GM10266 (cell line): Measurements from ENCODE around the gene FLRT1.

Source experiments
- DNase-seq: peaks from one replicate; pipeline ENCODE4 v3.0.0; 2012; ENCODE audit errors: extremely low spot score
- TF ChIP-seq, protein P1 (sequence below): IDR thresholded peaks from 2 replicates; pipeline ENCODE4 v1.5.1; 2012; ENCODE audit warnings: mild to moderate bottlenecking, low read depth; ENCODE audit not compliant: control insufficient read depth, insufficient read depth; ENCODE audit errors: missing control alignments

The FLRT1 gene

DNA sequence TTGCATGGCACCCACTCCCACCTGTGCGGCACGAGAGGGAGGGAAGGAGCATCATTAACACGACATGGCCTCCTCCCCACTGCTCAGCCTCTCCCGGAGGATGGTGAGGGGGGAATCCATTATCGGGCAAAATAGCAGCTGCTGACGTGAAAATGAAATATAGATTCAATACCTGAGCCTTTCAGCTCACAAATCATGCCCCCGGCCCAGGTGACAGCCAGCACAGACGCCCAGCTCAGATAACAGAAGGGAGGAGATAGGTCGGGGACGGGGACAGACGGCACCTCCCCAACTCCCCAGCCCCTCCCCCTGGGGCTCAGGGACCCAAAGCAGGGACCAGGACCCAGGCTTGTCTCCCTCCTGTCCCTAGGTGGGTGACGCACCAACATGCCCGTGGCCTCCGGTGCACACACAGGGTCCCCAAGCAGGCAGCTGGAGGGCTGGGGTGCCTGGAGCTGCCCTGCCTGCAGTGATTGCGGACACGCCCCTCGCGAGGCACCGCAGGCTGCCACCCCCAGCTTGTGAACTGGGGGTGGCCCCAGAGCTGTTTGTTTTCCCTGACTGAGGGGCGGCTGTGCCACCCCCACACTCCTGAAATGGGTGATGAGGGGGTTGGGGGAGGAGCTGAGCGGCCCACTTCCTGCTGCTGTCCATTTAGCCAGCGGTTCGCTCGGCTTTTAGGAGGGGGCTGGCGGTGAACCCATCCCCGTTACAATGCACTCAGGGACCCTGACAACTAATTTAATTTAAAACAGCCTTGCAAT lies 31.7 kb downstream of the FLRT1 start:
- no peak for DNase-seq
- TF ChIP-seq, protein P1, sequence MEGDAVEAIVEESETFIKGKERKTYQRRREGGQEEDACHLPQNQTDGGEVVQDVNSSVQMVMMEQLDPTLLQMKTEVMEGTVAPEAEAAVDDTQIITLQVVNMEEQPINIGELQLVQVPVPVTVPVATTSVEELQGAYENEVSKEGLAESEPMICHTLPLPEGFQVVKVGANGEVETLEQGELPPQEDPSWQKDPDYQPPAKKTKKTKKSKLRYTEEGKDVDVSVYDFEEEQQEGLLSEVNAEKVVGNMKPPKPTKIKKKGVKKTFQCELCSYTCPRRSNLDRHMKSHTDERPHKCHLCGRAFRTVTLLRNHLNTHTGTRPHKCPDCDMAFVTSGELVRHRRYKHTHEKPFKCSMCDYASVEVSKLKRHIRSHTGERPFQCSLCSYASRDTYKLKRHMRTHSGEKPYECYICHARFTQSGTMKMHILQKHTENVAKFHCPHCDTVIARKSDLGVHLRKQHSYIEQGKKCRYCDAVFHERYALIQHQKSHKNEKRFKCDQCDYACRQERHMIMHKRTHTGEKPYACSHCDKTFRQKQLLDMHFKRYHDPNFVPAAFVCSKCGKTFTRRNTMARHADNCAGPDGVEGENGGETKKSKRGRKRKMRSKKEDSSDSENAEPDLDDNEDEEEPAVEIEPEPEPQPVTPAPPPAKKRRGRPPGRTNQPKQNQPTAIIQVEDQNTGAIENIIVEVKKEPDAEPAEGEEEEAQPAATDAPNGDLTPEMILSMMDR = no peak

DNA sequence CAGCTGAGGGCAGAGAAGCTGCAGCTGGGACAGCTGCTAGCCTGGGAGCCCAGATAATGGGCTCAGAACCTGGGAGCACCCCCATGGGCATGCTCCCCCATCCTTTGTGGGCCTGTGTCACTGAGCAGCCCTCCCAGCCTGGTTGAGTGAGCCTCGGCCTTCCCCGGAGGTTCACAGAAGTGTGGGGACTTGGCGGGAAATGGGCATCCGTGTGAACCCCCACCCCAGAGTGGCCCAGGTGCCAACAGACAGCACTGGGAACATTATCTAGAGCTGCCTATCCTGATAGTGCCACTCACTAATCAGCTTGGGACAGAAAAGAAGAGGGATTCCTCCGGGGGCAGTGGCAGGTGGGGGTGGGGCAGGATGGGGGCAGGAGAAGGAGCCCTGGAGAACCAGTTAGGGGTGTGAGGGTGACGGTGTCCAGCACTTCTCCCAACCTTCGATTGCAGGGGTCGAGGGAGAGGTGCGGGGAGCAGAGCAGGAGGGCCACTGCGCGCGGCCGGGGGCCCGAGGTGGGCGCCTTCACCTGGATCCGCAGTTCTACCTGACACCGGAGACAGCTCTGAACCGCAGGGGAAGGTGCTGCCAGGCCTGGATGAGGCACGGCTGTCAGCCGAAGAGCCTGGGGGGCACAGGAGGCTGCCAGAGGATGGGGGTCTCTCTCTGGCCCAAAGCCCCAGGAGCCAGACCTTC lies 33.1 kb downstream of the FLRT1 start:
- TF ChIP-seq, protein P1 = no peak
- DNase-seq = no peak

DNA sequence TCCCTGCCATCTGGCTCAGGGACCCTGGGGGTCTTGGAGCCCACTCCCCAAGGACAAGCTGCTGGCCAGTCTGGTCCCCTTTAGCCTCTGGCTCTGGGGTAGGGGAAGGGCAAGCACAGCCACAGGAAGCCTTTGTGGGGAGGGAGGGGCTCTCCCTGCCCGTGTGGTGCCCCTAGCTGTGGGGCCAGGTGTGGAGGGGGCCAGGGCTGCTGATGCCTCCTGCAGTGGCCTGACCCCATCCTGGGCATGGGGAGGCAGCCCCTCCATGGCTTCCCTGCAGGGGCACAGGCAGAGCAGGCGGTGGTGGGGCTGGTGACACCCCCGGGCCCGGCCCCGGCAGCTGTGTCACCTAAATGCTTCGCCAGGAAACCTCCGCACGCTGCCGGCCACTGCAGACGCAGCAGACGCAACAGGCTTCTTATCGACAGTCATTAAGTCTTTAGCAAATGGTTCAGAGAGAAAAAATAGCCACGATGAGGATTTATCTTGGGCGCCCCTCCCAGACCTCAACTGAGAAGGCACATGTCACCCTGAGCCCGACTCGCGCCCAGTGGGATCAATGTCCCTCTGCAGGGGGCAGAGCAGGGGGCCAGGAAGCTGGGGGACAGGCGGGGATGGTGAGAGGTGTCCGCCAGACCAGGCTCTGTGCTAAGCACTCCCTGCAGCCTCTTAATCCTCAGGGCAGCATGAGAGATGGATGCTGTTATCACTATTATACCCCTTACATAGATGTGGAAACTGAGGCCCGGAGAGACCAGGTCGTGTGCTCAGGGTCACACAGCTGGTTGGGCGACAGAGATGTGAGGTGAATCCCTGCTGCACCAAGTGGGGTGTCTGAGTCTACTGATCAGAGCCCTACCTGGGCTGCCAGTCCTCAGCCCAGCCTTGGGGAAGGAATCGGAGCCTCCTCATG lies 33.9 kb downstream of the FLRT1 start:
- DNase-seq = no peak
- TF ChIP-seq, protein P1 = no peak

DNA sequence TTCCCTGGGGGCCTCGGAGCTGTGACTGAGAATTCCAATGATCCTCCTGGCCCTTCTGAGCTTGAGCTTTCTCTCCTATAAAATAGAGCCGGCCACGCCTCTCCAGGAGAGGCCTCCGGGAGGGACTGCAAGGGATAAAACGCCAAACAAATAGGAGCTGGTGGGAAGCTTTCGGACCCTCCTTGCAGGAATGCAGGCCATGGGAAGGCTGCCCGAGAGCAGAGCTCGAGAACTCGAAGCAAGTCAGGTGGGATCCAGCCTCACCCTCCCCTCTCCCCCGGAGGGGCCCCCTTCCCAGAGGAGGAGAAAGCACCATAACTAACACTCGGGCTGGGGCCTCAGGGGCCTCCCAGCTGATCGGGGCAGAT lies 34.6 kb downstream of the FLRT1 start:
- TF ChIP-seq, protein P1 = no peak
- no peak for DNase-seq

DNA sequence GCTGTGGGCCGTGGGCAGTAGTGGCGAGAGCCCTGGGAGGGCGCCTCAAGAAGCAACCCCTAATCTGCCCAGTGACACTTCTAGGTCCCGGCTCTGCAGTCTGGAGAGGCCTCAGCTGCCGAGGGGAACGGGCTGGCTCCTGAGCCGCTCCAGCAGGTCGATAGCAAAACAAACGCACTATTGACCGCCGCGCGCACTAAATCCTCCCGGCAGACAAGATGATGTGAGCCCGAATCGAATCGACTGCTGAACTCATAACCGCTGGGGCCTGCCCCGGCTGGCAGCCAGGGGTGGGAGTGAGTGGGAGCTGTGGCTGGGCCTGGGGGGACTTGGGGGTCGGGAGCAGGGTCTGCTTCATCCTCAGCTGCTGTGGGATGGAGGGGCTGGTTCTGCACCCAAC lies 36.1 kb downstream of the FLRT1 start:
- TF ChIP-seq, protein P1 = no peak
- DNase-seq = no peak

DNA sequence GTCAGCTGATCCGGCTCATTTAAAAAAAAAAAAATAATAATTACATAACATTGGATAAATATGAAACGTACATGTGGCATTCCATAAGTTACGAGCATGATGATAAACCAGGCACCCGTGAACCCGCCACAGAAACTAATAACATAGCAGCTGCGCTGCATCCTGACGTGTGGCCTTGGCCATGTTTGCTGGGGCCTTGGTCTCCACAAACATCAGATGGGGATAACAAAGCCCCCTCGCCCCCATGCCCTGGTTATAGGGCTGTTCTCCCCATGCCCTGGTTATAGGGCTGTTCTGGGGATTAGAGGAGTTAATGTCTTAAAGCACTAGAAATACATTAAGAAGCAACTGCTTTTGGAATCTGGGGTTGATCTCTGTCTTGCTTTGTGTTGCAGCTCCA lies 36.7 kb downstream of the FLRT1 start:
- DNase-seq = no peak
- TF ChIP-seq, protein P1 = no peak
